Activated naive CD4-positive, alpha-beta T cell treated with anti-CD3 and anti-CD28 coated beads, Interleukin-2, amount 10 ng/mL, durations not matched to agents 7 days and 5 days (primary cell): Measurements from ENCODE around the gene SNAPC2.

Experiments
- CTCF ChIA-PET: fragments of 350-600 bp; sonication (Branson Sonifier 250); formaldehyde crosslinking; loops from one replicate; lab custom pipeline; 2021; ENCODE audit warnings: antibody characterized with exemption; lab: Charles Lee
- DNase-seq: peaks from one replicate; pipeline ENCODE4 v3.0.0-alpha.2; 2020
- H3K27ac Mint-ChIP-seq: one replicate; pipeline ENCODE4 v1.8.0; 2021; ENCODE audit warnings: mild to moderate bottlenecking, moderate library complexity, mixed read lengths
- H3K27me3 Mint-ChIP-seq: one replicate; pipeline ENCODE4 v1.8.0; 2021; ENCODE audit warnings: mild to moderate bottlenecking, mixed read lengths
- H3K36me3 Mint-ChIP-seq: one replicate; pipeline ENCODE4 v1.8.0; 2021; ENCODE audit warnings: mixed read lengths
- H3K4me1 Mint-ChIP-seq: one replicate; pipeline ENCODE4 v1.8.0; 2021; ENCODE audit warnings: mixed read lengths
- H3K4me3 Mint-ChIP-seq: one replicate; pipeline ENCODE4 v1.8.0; 2021; ENCODE audit warnings: mild to moderate bottlenecking, moderate library complexity, mixed read lengths
- H3K9me3 Mint-ChIP-seq: one replicate; pipeline ENCODE4 v1.8.0; 2021; ENCODE audit warnings: mixed read lengths

SNAPC2 gene, protein sequence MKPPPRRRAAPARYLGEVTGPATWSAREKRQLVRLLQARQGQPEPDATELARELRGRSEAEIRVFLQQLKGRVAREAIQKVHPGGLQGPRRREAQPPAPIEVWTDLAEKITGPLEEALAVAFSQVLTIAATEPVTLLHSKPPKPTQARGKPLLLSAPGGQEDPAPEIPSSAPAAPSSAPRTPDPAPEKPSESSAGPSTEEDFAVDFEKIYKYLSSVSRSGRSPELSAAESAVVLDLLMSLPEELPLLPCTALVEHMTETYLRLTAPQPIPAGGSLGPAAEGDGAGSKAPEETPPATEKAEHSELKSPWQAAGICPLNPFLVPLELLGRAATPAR

DNA sequence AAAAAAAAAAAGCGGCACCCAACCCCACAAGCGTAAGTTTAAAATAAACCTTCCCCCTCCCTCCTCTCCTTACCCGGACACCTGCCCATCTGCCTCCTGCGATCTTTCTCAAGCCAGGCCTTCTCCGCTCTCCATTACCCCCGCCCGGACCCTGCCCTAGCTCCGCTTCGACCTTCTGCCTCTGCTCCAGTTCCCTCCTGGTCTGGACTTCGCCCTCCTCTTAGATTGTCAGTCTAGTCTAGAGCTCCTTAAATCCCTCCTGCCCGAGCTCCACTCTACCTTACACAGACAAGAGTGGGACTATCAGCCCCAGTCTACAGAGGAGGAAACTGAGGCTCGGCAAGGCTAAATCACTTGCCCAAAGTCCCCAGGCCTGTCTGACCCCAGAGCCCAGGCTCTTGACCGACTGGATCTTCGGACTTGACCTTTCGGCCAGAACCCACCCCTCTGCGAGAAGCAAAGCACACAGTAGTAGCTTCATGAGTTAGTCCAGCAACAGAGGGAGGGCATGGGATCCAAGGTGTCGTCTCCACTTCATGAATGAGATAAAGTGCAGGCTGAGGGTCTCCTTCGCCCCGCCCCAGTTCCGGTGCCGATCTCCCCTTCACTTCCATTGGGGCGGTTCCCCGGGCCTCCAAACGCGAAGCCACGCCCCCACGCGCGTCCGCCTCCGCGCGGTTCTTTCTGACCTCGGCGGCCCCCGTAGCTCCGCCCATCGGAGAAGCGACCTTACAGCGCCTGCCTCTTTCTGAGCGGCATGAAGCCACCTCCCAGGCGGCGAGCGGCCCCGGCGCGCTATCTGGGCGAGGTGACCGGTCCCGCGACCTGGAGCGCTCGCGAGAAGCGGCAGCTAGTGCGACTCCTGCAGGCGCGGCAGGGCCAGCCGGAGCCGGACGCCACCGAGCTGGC lies at the start of gene SNAPC2:
Gene SNAPC2, plus strand, starts transcription at position 729 of the 909 bp plus-strand sequence. Its CDS starts 29 bp downstream, at position 758.
- peak; percentile 97 for DNase-seq
- peak within 1 kb of the TSS; percentile 83 for H3K4me3 Mint-ChIP-seq
- no peaks in the 10 kb centered on the region for H3K9me3 Mint-ChIP-seq
- H3K4me1 Mint-ChIP-seq: peaks cover 44% of the 10 kb centered on the region
- H3K36me3 Mint-ChIP-seq: peaks cover 7% of the 10 kb centered on the region
- H3K27me3 Mint-ChIP-seq: peaks cover 58% of the 10 kb centered on the region
- CTCF ChIA-PET: interaction anchor here (1.0 to 2.7 kb wide), 6 partner anchors 16 to 82 kb away, joined by 3 to 14 read pairs (median 6); partner anchors contain the start of genes MAP2K7 and TIMM44
- H3K27ac Mint-ChIP-seq: peak within 1 kb of the TSS; percentile 89

- Mint-ChIP-seq H3K27me3 (peaks cover 82% of the 10 kb centered on the region), H3K4me1 (peaks cover 47% of the 10 kb centered on the region), H3K4me3 (peak overlapping the region; percentile 35), H3K27ac (no peak overlapping the region), H3K9me3 (no peaks in the 10 kb centered on the region), H3K36me3 (peaks cover 2% of the 10 kb centered on the region)
- CTCF ChIA-PET: interaction anchor here (0.6 kb wide), 1 partner anchor 13 kb away, joined by 3 read pairs; no protein-coding TSS in a partner anchor
- DNase-seq: peak; percentile 66
These were observed 49.3 kb upstream of the SNAPC2 start for GRCh38 chr19:7870571-7871436.

DNA sequence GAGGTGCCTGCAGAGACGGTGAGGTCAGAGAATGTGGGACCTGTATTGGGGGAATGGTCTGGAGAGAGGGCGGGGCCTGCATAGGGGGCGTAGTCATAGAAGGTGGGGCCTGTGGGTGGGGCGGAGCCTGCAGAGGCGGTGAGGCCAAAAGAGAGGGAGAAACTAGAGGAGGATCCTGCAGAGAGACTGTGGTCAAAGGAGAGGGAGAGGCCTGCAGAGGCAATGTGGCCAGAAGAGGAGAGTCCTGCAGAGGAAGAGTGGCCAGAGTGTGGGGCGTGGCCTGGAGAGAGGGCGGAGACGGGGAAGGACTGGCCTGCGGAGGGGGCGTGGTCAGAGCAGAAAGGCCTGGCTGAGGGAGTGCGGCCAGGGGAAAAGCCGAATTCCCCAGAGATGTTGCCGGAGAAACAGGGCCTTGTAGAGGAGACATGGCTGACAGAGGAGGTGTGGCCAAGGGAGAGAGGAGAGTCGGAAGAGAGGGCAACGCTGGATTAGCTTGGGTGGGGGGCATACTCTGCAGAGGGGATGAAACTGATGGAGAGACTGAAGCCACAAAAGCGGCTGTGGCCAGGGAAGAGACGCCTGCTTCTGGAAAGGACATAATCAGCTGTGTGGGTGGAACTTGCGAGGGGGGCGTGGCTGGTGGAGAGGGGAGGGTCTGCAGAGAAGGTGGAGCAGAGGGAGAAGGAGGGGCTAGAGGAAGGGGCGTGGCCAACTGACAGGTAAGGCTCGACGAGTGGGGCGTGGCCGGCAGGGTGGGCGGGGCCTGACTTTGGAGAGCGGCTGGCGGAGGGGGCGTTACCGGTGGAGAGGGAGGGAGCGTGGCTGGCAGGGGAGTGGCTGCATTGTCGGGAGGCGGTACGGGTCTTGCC lies 48.5 kb upstream of the SNAPC2 start:
- Mint-ChIP-seq H3K36me3 (peaks cover 2% of the 10 kb centered on the region), H3K27ac (peak overlapping the region; percentile 33), H3K9me3 (no peaks in the 10 kb centered on the region), H3K4me1 (peaks cover 50% of the 10 kb centered on the region), H3K27me3 (peaks cover 82% of the 10 kb centered on the region), H3K4me3 (peak overlapping the region; percentile 35)
- CTCF ChIA-PET: interaction anchor here (0.6 to 1.5 kb wide), 2 partner anchors 12 to 28 kb away, joined by 3 to 4 read pairs; no protein-coding TSS in a partner anchor
- DNase-seq: peak; percentile 90

GRCh38 chr19:7872306-7873204 lies 47.6 kb upstream of the SNAPC2 start:
- no peaks in the 10 kb centered on the region for H3K9me3 Mint-ChIP-seq
- CTCF ChIA-PET: interaction anchor here (0.7 to 1.5 kb wide), 3 partner anchors 27 to 192 kb away, joined by 3 to 4 read pairs (median 3); partner anchors contain the start of gene TRAPPC5
- DNase-seq: no peak
- peaks cover 73% of the 10 kb centered on the region for H3K27me3 Mint-ChIP-seq
- peaks cover 2% of the 10 kb centered on the region for H3K36me3 Mint-ChIP-seq
- no peak overlapping the region for H3K27ac Mint-ChIP-seq
- H3K4me3 Mint-ChIP-seq: peak overlapping the region; percentile 7
- H3K4me1 Mint-ChIP-seq: peaks cover 50% of the 10 kb centered on the region

GRCh38 chr19:7873304-7874075 lies 46.6 kb upstream of the SNAPC2 start:
- Mint-ChIP-seq H3K27me3 (peaks cover 64% of the 10 kb centered on the region), H3K4me3 (peak overlapping the region; percentile 63), H3K9me3 (no peaks in the 10 kb centered on the region), H3K36me3 (peaks cover 2% of the 10 kb centered on the region), H3K27ac (no peak overlapping the region), H3K4me1 (peaks cover 47% of the 10 kb centered on the region)
- CTCF ChIA-PET: interaction anchor here (0.7 to 1.3 kb wide), 2 partner anchors 44 to 193 kb away, joined by 3 read pairs; partner anchors contain the start of gene TRAPPC5
- no peak for DNase-seq

DNA sequence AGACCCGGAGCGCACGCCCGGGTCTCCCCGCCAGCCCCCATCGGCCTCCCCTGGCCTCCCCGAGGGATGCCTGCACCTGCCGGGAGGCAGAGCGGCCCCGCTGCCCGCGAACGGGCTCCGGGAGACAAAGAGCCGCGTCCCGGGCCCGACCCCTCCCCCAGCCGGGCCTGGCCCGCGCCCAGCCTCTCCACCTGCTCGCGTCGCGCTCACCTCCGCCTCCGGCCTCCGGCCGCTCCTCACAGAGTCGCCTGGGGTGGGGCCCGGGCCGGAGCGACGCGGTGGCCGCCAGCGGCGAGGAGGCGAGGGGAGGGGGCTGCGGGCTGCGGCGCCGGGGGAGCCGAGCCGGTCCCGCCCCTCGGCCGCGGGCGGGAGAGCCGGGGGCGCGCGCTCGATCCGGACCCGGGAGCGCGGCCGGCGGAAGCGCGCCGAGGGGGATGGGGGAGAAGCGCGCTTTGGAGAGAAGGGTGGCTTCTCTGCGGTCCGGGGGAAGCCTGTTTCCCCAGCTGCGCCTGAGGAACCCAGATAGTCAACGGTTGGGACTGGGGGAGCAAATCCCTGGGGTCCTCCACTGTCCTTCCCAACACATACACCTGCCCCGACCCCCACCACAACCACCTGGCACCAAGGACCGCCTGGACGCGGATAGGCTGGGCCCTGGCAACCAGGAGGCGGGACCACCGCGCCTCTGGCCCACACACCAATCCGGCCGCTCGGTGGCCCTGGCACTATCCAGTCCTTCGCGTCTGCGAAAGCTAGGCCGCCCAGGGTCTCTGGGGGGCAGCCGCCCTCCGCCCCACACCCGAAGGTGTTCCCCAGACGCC lies 45.9 kb upstream of the SNAPC2 start, which contains the start of gene PRR36:
Gene PRR36, minus strand, starts transcription at position 315 of the 821 bp plus-strand sequence. CDS start 701 bp downstream, outside the sequence.
- peaks cover 42% of the 10 kb centered on the region for H3K4me1 Mint-ChIP-seq
- peaks cover 2% of the 10 kb centered on the region for H3K36me3 Mint-ChIP-seq
- no peak for DNase-seq
- CTCF ChIA-PET: no interaction called here
- peaks cover 58% of the 10 kb centered on the region for H3K27me3 Mint-ChIP-seq
- peak within 1 kb of the TSS; percentile 63 for H3K4me3 Mint-ChIP-seq
- no peak within 1 kb of the TSS for H3K27ac Mint-ChIP-seq
- H3K9me3 Mint-ChIP-seq: no peaks in the 10 kb centered on the region

- Mint-ChIP-seq H3K4me1 (peaks cover 41% of the 10 kb centered on the region), H3K4me3 (peak overlapping the region; percentile 55), H3K27ac (no peak overlapping the region), H3K9me3 (no peaks in the 10 kb centered on the region), H3K36me3 (peaks cover 2% of the 10 kb centered on the region), H3K27me3 (peaks cover 58% of the 10 kb centered on the region)
- CTCF ChIA-PET: no interaction called here
- no peak for DNase-seq
These were observed 45.3 kb upstream of the SNAPC2 start for GRCh38 chr19:7874897-7875273.

DNA sequence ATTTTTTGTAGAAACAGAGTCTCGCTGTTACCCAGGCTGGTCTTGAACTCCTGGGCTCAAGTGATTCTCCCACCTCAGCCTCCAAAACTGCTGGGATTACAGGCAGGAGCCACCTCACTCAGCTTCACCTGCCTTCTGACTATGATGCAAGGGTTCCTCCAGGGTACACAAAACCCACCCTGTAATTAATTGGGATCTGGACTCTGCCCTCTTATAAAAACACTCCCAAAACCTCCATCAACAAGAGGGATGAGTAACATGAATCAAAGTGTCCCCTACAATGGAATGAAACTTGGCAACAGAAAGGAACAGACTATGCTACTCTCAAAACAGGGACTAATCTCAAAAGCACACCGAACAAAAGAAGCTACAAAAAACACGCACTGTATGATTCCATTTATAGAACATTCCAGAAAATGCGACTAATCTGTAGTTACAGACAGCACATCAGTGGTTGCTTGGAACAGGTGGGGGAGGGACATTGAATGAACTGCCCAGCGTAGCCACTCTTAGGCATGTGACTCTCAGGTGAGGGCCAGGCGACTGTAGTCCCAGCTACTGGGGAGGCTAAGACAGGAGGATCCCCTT lies 42.8 kb upstream of the SNAPC2 start:
- H3K27ac Mint-ChIP-seq: no peak overlapping the region
- H3K4me3 Mint-ChIP-seq: no peak overlapping the region
- H3K36me3 Mint-ChIP-seq: peaks cover 2% of the 10 kb centered on the region
- CTCF ChIA-PET: no interaction called here
- no peak for DNase-seq
- H3K9me3 Mint-ChIP-seq: no peaks in the 10 kb centered on the region
- H3K4me1 Mint-ChIP-seq: peaks cover 21% of the 10 kb centered on the region
- H3K27me3 Mint-ChIP-seq: peaks cover 40% of the 10 kb centered on the region

DNA sequence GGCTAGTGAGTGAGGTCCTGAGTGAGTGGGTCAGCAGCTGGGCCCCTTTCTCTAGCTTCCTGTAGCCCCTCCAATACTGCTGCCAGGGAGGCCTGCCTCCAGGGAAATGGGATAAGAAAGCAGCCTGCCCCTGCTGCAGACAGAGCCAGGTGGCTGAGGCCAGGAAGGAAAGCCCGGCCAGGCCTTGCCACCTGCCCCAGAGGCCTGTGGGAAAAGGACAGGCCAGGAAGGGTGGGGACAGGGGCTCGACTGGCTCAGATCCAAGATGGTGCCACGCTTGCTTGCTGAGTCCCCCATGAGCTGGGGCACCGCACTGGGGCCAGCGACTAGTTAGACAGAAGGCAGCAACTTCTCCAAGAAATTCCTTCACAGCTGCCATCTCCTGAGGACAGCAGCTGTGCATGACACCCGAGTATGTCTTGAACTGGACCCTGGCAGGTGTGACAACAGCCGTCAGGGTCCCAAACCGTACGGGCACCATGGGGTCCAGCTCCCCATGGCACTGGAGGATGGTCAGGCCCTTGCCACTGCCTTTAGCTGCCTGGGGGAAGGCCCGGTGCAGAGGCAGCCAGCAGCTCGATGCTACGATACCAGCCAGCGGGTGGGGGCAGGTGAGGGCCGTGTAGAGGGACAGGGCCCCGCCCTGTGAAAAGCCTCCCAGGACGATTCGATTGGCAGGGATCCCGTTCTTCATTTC lies 40.9 kb upstream of the SNAPC2 start:
- no peak overlapping the region for H3K27ac Mint-ChIP-seq
- peaks cover 15% of the 10 kb centered on the region for H3K4me1 Mint-ChIP-seq
- CTCF ChIA-PET: interaction anchor here (1.0 kb wide), 1 partner anchor 10 kb away, joined by 4 read pairs; no protein-coding TSS in a partner anchor
- no peaks in the 10 kb centered on the region for H3K36me3 Mint-ChIP-seq
- DNase-seq: no peak
- peaks cover 27% of the 10 kb centered on the region for H3K27me3 Mint-ChIP-seq
- no peaks in the 10 kb centered on the region for H3K9me3 Mint-ChIP-seq
- no peak overlapping the region for H3K4me3 Mint-ChIP-seq

- Mint-ChIP-seq H3K36me3 (no peaks in the 10 kb centered on the region), H3K27me3 (peaks cover 23% of the 10 kb centered on the region), H3K27ac (no peak overlapping the region), H3K4me1 (peaks cover 11% of the 10 kb centered on the region), H3K4me3 (no peak overlapping the region), H3K9me3 (no peaks in the 10 kb centered on the region)
- DNase-seq: peak; percentile 35
- CTCF ChIA-PET: interaction anchor here (2.2 kb wide), 1 partner anchor 11 kb away, joined by 10 read pairs; no protein-coding TSS in a partner anchor
These were observed 40.3 kb upstream of the SNAPC2 start for GRCh38 chr19:7879836-7880235.
